Measurements from ENCODE around the gene LRRC61.
"Not testable (repeated sequence)": the region's sequence is repeated elsewhere in the genome, so short reads cannot be mapped to it uniquely, and the experiment has no call there.

GRCh38 chr7:150290317-150290716 lies 32.8 kb upstream of the LRRC61 start:
- TF ChIP-seq, protein P1, sequence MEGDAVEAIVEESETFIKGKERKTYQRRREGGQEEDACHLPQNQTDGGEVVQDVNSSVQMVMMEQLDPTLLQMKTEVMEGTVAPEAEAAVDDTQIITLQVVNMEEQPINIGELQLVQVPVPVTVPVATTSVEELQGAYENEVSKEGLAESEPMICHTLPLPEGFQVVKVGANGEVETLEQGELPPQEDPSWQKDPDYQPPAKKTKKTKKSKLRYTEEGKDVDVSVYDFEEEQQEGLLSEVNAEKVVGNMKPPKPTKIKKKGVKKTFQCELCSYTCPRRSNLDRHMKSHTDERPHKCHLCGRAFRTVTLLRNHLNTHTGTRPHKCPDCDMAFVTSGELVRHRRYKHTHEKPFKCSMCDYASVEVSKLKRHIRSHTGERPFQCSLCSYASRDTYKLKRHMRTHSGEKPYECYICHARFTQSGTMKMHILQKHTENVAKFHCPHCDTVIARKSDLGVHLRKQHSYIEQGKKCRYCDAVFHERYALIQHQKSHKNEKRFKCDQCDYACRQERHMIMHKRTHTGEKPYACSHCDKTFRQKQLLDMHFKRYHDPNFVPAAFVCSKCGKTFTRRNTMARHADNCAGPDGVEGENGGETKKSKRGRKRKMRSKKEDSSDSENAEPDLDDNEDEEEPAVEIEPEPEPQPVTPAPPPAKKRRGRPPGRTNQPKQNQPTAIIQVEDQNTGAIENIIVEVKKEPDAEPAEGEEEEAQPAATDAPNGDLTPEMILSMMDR (IDR thresholded peaks at IDR 0.05), result not testable (repeated sequence)
- TF ChIP-seq POLR2A (IDR thresholded peaks at IDR 0.05), result not testable (repeated sequence)
